T-helper 1 cell treated with Interleukin-12 subunit alpha and Interleukin-12 subunit beta and Interleukin-4 antibody, amounts not matched to agents 30 ng/mL and 1 ng/mL, for 36 hours (primary cell): ENCODE results near the gene SIGLEC6. TPM values are rescaled to one million over a fixed set of nuclear protein-coding genes. Genes with fewer than 3 reads are reported as not detected.
"Not testable (repeated sequence)": the region's sequence is repeated elsewhere in the genome, so short reads cannot be mapped to it uniquely, and the experiment has no call there.

Experiments used
- intact Hi-C: fragments of 100-400 bp; cut with micrococcal nuclease; formaldehyde crosslinking; loops from one replicate; pipeline ENCODE4 v1.15.1; 2024
- total RNA-seq: library from RNA; stranded (reverse); gene quantifications from 2 replicates; pipeline ENCODE4 v1.2.3, GENCODE V29; 2022

The SIGLEC6 gene
- total RNA-seq, 1 donor from 2014 or later: 0.34 TPM

DNA sequence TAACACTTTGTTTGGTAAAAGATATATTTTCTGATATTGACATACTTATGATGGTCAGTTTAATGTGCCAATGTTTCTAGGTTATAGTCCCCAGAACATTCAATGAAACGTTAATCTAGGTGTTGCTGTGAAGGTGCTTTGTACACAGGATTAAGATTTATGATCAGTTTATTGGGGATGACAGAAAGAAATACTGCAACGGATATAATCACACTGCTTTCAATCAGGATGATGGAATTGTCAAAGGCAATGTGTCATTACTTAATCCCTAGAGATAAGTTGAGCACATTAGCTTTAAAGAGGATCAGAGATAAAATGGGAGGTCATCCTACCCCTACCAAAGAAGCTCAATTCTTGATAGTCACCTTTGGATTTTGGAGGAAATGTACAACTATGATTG, 17.5 kb downstream of the SIGLEC6 start:
- intact Hi-C loops: loop anchor here (10.0 kb wide), 2 partner anchors 119 to 359 kb away; partner anchors contain the start of gene C19orf84

DNA sequence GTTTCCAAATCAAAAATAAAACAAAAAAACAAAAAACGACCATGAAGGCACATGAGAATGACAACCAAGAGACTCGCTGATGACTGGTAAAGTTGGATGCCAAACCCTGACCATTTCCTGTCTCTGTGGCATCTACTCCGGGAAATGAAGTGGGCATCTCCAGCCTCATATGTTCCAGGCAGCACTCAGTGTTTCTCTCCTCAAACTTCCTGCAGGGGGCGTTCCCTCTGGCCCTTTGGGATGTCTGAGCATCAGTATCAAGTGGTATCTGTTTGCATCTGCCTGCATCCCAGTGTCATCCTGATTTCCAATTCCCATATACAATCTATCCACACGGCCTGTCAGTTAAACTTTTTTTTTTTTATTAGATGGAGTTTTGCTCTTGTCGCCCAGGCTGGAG, 20.1 kb downstream of the SIGLEC6 start:
- intact Hi-C loops: loop anchor here (10.0 kb wide), 2 partner anchors 117 to 357 kb away; partner anchors contain the start of gene C19orf84

DNA sequence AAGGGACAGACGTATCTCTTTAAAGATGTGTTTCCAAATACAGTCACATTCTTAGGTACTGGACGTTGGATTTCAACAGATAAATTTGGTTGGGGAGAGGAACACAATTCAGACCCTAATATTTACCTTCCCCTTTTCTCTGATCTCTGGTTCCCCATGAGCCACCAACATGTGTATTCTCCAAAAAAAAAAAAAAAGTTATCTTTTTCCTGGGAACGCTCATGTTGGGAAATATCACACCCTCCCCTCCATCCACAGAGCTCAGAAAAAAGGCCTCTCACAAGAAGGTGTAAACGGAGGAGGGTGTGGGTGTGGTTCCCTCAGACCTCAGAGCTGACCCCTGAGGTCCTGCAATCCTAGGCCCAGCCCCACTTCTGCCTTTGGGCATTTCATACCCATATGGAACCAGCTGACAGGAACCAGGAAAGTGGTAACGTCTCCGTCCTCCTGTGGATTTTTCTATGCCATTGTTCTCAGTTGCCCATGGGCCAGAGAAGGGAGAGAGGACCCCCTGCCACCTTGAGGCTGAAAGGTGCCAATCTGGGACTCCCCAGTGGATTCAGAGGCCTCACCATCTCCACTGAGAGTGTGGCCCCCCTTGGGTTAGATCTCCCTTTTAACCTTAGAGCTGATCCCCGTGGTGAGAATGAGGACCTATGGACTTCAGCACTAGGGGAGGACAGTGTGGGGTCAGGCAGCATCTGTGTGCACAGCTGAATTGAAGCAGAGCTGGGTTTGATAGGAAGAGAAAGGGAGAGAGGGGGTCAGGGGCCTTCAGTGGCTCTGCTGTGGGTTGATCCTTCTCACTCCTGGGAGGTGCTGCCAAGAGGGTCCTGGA, 21.4 kb downstream of the SIGLEC6 start:
- intact Hi-C loops: loop anchor here (10.0 kb wide), 2 partner anchors 115 to 355 kb away; partner anchors contain the start of gene C19orf84

DNA sequence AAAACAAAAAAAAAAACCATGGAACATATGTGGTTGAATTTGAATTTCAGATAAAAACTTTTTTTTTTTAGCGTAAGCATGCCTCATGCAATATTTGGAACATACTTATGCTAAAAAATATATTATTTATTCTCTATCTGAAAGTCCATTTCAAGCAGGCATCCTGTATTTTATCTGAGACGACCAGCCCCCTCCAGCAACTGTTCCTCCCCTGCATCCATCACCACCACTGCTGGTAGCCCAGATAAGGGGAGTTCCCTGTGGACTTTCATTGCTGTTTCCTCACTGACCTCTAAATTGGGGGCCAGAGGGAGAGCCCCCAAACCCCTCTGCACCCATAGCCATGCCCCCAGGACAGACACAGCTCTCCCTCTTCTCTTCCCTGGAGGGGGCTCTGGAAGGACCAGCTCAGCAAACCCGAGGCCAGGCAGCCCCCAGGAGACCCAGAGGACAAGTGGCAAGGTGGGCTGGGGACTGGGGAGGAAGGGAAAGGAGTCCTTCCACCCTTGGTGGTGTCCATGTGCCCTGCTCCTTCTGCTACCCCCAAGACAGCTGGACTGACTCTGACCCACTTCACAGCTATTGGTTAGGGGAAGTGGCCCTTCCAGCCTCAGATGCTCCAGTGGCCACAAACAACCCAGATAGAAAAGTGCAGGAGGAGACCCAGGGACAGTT, 23.3 kb downstream of the SIGLEC6 start:
- intact Hi-C loops: no loop called here

DNA sequence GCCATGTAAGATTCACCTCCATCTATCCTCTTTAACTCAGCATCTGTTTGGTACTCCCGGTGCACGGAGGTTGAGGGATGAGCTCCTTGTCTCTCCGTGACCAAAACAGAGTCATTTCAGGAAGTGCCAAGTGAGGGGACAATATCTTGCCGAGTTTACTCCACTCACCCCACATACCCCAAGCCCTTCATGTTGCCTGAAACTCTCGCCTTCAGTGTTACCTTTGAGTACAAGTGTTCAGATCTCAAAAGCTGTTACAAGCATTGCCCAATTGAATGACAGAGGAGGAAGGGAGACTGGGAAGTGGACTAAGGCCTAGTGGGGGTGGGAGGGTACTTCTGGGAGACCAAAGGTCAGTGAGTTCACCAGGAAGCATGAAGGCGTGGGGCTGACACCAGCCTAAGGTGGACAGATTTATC, 23.8 kb downstream of the SIGLEC6 start:
- intact Hi-C loops: no loop called here

DNA sequence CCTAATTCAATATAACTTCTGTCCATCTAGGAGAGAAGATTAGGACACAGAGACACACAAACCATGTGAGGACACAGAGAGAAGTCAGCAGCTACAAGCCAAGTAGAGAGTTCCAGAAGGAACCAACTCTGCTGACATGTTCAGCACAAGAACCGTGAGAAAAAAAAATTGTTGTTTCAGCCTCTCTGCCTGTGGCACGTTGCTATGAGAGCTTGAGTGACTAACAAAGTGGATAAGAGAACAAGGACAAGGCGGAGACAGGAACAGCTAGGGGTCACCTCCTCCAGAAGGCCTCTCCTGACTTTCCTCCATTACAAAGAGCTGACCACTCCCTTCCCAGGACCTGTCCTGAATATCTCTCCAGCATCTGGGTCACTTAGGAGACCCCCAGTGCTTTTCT, 24.3 kb downstream of the SIGLEC6 start:
- intact Hi-C loops: no loop called here

DNA sequence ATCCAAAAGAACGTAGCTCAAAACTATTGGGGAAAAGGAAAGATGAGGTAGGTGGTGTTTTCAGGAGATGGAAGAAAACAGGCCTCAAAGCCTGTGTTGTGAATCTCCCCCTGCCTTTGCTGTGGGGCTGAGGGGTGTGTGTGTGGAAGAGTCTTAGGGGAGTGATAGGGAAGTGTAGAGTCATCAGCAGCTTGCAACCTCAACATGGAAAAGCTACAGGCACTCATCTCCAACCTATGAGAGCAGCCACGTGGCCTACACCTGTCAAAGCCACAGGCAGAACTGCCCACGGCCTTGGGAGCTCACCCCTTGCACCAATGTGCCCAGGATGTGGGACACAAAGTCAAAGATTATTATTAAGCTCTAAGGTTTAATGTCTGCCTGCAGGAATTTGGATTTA, 25.6 kb downstream of the SIGLEC6 start:
- intact Hi-C loops: no loop called here

DNA sequence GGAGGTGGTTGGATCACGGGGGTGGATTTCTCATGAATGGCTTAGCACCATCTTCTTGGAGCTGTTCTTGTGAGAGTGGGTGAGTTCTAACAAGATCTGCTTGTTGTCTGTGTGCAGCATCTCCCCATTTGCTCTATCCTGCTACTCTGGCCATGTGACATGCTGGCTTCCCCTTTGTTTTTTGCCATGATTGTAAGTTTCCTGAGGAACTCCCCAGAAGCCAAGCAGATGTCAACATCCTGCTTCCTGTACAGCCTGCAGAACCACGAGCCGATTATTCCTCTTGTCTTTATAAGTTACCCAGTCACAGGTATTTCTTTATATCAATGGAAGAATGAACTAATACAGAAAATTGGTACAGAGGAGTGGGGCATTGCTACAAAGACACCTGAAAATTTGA, 27.6 kb downstream of the SIGLEC6 start:
- intact Hi-C loops: no loop called here

DNA sequence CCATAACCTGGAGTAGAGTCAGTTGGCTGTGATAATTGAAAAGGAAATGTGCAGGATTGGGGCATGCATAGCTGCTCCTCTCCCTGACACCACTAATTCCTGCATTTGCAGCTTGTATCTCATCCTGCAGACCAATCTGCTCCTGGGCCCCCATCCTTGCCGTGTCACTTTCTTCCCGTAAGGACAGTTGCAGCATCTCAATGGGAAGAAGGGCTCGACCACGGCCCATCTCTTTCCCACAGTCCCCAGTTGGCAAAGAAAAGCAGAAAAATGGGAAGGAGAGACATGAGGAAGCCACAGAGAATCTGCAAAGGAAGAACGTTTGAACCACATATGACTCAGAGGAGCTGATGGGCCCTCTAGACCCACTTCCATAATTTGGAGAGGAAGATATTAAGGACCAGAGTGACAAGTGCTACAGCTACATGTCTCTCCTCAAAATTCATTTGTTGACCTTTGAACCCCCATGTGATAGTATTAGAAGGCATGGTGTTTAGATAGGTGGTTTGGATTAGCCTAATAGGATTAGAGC, 28.1 kb downstream of the SIGLEC6 start:
- intact Hi-C loops: no loop called here

DNA sequence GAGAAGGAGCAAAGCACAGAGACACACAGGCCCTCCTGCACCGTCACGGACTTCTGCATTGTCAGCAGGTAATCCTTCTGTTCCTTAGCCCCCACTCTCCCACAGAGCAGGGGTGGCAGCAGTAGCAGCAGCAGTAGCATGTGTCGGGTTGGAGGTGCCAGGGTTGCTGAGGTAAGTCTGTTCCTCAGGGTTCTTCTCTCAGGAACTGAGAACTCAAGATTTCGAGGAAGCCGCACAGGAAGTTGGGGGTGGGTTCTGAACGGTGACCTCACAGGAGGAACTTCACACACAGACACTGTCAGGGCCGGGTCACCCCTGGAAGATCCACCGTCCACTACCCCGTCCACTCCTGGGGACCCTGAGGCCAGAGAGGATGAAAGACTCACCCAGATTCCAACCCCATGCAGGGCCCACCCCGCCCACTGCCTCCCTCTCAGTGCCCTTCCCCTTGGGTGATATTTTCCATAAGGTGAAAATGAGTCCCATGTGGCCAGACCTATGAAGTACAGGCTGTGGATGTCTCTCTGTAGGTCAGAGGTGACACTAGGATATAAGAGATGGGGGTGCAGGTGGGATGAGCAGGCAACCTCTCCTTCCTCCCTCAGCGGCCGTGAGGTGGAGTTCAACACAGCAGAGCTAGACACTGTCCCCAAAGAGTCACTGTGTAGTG, 29.7 kb downstream of the SIGLEC6 start, which contains the start of gene SIGLEC12:
TSS of gene SIGLEC12 (minus strand) at position 207 of the 670 bp plus-strand sequence. CDS start at position 140, 67 bp downstream.
- intact Hi-C loops: no loop called here

DNA sequence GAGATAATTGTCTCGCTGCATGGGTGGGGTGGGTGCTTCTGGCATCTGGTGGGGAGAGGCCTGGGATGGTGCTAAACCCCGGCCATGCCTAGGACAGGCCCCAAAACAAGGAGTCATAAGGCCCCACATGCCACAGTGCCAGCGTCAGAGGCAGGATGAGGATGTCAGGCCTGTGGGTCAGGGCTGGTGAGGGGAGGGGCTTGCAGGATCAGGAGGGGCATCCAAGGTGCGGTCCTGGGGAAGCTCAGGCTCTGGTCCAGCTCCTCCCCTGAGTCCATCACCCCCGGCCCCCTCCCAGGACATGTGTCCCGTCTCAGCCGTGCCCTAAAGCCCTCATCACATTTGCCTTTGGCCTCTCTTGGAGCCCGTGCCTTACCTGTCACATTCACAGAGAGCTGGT, 30.5 kb downstream of the SIGLEC6 start:
- intact Hi-C loops: not testable (repeated sequence)

DNA sequence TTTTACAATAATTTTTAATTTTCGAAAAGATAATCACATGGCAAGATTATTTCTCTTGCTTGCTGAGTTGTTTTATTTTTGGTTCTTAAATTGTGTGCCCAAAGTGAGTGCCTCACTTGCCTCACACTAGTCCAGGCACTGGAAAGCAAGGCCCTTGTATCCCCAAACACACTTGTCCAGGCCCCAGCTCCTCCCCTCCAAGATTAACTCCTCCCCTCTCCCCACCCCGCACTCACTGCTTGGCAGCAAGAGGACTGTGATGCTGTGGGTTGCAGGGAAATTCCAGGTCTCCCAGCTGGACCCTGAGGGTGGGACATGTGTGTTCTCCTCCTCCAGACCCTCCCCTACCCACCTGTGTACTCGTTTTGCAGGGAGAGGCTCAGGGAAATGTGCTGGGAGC, 33.8 kb downstream of the SIGLEC6 start:
- intact Hi-C loops: no loop called here

DNA sequence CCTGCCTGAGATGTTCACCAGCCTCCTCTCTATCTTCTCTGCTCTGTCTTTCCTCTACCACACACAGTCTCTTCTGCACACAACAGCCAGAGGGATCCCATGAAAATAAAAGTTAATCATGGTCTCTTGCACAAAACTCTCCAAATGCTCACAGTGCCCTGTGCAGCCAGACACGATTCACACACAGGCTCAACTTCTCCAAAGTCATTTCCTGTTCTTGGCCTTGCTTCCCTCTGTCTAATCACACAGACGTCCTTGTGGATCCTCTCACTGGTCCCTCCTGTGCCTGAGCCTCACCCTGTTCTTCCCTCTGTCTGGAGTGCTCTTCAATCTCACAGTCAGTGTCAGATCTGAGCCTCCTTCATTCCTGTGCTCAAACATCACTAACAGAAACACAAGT, 37.7 kb downstream of the SIGLEC6 start:
- intact Hi-C loops: no loop called here

DNA sequence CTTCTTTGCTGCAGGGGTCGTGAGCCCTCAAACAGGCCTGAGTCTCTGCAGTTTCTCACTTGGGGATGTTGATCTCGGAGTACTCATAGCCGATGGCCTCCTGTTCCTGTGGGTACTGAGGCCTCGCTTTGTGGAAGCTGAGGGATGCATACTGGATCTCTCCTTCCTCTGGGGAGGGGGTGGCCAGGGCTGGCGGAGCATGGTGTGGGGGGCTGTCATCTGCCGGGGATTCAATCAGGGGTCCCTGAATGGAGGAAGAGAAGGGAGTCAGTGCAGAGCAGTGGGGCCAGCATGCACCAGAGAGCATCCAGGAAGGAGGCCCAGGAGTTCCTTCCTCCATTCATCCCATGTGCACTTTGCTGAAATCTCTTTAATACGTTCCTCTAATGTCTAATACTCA, 39.9 kb downstream of the SIGLEC6 start:
- intact Hi-C loops: no loop called here

DNA sequence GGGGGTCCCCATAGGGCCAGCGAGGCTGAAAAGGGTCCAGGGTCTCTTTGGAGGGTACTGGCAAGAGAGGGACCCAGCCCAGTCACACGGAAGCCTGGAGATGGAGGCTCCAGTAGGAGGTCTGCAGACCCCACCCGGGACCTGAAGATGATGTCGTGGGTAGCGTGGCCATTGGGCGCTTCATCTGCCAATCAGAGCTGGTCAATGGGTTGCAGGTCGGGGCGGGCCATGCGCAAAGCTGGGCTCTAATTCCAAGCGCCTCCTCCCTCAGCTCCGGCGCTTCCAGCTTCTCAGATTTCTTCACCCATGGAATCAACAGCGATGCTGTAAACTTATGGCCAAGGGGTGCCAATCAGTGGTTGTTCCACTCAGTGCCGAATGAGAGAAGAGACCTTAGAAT, 40.8 kb downstream of the SIGLEC6 start:
- intact Hi-C loops: no loop called here

DNA sequence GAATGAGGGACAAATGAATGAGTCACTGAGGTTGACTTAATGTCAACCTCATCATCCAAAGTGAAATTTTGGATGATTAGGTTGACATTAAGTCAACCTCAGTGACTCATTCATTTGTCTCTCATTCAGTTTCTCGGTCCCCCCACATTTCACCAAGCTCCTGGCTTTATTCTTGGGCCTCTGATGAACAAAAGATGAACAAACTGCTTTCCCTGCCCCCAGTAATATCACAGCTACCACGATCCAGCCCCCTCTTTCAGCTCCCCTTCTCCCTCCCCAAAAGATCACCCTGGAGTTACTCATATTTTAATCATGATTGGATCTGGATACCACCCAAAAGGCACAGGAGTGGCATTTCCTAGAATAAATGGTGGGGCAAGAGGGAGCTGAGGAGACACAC, 42.4 kb downstream of the SIGLEC6 start:
- intact Hi-C loops: no loop called here

DNA sequence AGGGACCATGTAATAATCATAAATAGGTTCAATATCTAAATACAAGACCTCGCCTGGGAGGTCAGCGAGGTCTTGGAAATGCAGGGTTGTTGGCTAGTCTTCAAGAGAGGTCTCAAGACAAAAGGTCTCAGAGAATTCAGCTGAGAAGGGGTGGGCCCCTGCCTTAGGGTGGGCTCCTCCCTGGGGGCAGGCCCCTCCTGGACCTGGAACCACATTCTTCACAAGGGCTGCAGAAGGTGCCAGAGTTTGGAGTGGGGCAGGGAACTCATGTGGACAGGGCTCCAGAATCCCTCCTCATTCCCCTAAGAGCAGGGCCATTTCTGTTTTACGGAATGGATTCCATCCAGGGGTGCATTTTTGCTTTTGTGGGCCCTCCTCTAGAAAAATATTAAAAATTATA, 43.0 kb downstream of the SIGLEC6 start:
- intact Hi-C loops: no loop called here

DNA sequence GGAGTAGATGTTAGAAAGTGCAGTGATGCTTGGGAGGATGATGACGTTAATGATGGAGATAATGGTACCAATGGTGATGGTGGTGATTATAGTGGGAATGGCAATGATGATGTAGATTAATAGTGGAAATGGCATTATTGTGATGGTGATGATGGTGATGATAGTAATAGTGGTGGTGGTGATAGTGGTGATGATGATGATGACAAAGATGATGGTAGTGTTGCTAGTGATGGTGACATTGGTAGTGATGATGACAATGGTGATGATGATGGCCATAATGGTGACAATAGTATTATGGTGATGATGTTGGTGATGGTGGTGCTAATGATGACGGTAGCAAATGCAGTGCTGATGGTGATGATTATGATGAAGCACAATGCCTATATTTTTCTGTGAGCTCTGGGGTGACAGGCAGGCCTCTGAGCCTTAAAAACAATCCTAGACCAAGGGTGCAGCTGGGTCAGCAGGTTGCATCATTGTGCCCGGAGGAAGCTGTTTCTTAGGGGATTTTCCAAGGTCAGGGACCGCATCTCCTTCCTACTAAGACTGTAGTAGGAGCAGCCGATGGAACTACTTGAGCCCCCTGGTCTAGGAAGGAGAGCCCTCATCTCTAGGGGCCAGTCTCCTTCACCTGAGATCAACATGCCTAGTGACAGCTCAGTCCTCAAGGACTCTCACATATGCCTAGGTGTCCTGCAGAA, 45.4 kb downstream of the SIGLEC6 start:
- intact Hi-C loops: no loop called here

DNA sequence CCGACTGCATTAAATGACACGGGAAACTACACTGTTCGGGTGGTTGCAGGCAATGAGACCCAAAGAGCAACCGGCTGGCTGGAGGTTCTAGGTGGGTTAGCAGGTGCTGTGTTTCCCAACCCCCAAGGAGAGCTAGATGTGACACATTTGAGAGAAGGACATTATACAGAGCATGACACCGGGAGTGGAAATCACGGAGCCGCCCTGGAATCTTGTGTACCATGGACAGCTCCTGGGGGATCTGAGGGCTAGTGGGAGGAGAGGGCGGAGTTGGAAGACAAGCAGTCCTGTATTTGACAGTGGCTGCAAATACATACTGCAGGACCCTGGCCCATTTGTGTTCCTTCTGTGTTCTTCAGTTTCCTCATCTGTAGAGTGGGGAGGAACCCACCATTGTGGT, 50.9 kb downstream of the SIGLEC6 start:
- intact Hi-C loops: no loop called here

DNA sequence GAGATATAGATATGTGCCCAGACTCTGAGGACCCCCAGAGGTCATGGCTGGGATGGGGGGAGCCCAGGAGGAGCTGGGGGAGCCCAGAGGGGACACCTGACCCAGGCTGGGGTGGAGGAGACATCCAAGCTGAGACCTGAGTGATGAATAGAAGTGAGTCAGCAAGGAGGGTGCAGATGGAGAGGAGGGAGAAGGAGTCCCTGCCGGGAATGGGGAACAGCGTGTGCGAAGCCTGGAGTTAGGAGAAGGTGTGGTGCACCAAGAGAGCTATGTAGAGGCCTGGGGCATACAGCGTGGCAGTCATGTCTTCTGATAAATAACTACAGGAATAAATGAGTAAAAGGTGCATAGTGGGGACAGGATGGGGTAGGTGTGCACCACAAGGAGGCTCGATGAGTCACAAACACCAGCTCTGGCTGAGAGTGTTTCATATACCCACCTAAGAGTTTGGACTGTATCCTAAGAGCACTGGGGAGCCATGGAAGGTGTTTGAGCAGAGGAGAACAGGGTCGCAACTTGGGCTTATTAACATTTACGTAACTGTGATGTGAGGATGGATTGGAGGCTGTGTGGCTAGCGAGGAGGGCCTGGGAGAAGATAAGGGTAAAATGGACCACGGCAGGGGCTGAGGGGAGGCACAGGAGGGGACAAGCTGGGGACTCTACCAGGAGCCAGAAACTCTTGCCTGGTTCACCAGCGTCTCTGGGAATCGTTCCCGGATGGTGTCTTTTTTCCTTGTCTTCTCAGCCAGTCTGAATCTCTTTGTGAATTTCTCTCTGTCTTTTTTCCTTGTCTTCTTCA, 51.7 kb downstream of the SIGLEC6 start:
- intact Hi-C loops: no loop called here
